Right renal cortex interstitium (tissue), 3 donors: Measurements from ENCODE around the gene PATJ. TPM values are rescaled to one million over a fixed set of nuclear protein-coding genes. Genes with fewer than 3 reads are reported as not detected.
"Not testable (repeated sequence)": the region's sequence is repeated elsewhere in the genome, so short reads cannot be mapped to it uniquely, and the experiment has no call there.

Experiments used
- DNase-seq, 3 donors: peaks; one replicate each; pipeline ENCODE4 v3.0.0-alpha.2; 2013; ENCODE audit warnings: low read depth in 3 of 3, low spot score in 2 of 3
- polyA plus RNA-seq, 3 donors: library from polyadenylated mRNA; unstranded; fragments of 120-200 nt; gene quantifications; one replicate each; pipeline ENCODE4 v1.2.1, GENCODE V29; 2013; ENCODE audit not compliant: insufficient read length in 3 of 3

The PATJ gene
- polyA plus RNA-seq, 3 donors, result 42.6 to 46.5 (median 42.9) TPM

- not testable (repeated sequence) for DNase-seq
Measured at GRCh38 chr1:61879887-61880474, 137.7 kb downstream of the PATJ start.

GRCh38 chr1:61887076-61887867 lies 145.0 kb downstream of the PATJ start:
- no peak for DNase-seq

- DNase-seq, result peak in 1 of 3 donors; percentile 7
Measured at GRCh38 chr1:61887931-61888564, 145.8 kb downstream of the PATJ start.

DNA sequence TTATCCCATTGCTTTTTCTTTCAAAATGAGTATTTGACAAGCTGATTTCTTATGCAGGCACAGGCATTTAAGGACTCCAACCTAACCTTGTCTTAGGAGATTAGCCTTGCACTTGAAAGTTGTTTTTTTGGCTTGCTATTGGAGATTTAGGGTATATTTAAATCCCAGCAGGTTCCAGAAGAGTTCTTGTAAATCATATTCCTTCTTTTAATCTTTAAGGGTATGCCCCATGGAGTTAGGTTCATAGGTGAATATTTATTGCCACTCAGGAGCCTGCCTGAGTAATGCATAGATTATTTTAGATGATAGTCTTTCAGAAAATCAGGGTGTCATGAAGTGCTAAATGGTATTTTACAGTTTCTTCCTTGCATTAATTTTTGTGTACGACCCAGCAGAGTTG lies 146.5 kb downstream of the PATJ start:
- DNase-seq, result no peak

GRCh38 chr1:61890435-61890834 lies 148.2 kb downstream of the PATJ start:
- DNase-seq, result not testable (repeated sequence)

GRCh38 chr1:61892977-61893376 lies 150.7 kb downstream of the PATJ start:
- DNase-seq, result no peak

DNA sequence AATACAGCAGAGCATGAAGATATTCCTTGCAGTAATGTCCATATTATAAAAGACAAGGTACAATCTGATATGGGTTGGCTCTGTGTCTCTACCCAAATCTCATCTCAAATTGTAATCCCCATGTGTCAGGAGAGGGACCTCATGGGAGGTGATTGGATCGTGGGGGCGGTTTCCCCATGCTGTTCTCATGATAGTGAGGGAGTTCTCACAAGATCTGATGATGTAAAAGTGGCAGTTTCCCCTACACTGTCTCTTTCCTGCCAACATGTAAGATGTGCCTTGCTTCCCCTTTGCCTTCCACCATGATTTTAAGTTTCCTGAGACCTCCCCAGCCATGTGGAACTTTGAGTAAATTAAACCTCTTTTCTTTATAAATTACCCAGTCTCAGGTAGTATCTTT lies 152.0 kb downstream of the PATJ start:
- not testable (repeated sequence) for DNase-seq

DNA sequence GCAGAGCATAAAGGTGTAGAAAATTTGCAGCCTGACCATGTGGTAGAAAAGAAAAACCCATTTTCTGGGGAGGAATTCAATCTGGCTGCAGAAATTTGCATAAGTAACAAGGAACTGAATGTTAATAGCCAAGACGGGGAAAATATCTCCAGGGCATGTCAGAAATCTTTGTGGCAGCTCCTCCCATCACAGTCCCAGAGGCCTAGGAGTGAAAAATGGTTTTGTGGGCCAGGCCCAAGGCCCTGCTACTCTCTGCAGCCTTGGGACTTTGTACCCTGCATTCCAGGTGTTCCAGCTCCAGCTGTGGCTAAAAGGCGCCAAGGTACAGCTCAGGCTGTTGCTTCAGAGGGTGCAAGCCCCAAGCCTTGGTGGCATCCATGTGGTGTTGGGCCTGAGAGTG lies 152.9 kb downstream of the PATJ start:
- no peak for DNase-seq

- no peak for DNase-seq
Measured at GRCh38 chr1:61898658-61899057, 156.4 kb downstream of the PATJ start.

- no peak for DNase-seq
Measured at GRCh38 chr1:61904354-61904753, 162.1 kb downstream of the PATJ start.

GRCh38 chr1:61907102-61907501 lies 164.8 kb downstream of the PATJ start:
- DNase-seq, result no peak

DNA sequence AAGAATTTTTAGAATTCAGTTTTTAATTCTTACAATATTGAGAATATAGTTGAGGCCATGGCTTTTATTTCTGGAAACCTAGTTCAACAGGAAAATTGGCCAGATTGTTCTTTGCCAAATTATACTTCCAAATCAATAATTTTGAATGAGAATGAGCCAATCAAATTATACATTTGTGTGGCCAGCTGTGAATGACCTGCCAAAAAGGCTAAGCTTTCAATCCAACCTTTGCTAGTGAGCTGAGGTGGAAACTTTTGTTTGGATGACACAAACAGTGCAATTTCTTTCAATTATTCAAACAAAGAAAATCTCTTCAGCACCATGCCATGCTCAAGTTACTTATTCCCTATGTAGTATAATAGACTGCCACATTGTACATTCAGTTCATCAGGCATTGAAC lies 167.8 kb downstream of the PATJ start:
- no peak for DNase-seq

DNA sequence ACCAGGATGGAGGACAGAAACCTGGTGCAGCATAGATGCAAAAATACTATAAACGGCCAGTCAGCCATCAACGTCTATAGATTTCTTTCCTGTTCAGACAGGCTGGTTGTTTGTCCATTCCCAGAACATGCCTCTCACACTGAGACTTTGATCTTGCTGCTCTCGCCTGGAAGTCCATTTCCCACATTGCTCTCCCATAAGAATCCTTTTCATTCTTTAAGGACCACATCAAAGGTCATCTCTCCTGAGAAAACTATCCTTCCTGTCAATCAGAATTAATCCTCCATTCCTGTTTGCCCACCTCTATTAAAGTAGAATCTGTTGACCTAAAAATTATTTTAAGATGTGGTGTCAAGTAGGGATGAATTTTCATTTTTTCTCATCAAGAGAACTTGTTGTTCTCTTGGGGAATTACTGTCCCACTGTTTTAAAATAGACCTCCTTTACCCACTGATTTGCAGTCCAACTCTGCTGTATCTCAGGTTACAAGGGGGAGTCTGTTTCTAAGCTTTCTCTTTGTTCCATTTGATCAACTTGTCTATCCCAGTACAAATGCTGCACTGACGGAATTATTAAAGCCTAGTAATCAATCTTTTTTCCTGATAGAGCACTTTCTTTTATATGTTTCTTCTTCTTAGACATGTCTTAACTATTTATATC lies 172.7 kb downstream of the PATJ start:
- peak in 1 of 3 donors; percentile 15 for DNase-seq

DNA sequence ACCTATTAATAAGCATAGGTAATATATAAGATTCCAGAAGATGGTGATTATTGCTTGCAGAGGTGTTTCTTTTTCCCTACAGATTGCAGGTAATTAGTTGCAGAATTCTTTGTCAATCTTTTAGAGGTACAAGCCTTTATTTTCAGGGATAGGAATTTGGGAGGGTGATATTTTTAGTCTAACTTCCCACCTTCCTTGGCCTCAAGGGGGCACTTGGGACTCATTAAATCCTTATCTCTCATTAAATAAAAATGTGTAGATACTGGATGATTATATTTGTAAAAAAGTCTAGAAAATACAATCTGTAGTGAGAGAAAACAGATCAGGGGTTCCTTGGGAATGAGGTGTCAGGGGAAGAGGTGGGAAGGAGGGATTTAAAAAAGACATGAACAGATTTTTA lies 179.2 kb downstream of the PATJ start:
- no peak for DNase-seq

GRCh38 chr1:61922950-61923480 lies 180.7 kb downstream of the PATJ start:
- no peak for DNase-seq

- no peak for DNase-seq
Measured at GRCh38 chr1:61925591-61926298, 183.5 kb downstream of the PATJ start.

DNA sequence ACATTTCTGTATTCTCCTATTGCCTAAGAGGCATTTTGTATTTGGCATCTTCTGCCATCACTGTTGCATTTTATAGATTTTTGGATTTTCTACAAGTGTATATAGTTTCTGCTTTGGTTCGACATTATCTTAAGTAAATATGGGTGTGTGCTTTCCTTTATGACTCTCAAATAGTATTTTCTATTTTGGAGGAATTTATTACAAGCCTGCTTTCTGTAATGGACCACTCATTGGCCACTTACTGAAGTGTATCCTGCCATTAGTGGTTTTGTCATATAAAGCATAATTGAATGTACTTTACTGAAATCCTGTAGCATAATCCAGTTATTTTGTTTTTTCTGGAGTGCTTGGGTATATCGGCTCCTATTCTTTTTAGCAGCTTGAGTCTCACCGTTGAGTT lies 184.3 kb downstream of the PATJ start:
- DNase-seq, result no peak

DNA sequence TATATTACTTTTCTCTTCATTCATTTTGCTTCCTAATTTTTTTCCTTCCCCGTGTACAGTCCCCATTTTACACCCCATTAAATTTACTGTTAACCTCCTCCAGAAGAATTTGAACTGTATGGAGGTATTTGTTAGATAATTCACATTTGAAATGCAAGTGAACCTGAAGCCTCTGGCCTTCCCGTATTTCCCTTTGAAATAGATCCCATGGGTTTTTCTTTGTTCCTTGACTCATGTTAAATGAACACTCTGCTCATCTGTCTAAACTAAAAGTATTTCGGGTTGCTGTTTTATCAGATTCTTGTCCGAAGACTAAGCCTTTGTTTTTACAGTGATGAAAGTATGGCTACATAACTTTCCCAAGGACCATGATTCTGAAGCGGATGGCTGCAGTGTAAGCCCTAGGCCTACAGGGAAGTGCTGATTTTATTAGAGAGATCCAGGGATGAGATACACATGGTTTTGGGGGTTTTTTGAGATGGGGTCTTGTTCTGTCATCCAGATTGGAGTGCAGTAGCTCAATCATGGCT lies 187.9 kb downstream of the PATJ start:
- DNase-seq, result no peak

DNA sequence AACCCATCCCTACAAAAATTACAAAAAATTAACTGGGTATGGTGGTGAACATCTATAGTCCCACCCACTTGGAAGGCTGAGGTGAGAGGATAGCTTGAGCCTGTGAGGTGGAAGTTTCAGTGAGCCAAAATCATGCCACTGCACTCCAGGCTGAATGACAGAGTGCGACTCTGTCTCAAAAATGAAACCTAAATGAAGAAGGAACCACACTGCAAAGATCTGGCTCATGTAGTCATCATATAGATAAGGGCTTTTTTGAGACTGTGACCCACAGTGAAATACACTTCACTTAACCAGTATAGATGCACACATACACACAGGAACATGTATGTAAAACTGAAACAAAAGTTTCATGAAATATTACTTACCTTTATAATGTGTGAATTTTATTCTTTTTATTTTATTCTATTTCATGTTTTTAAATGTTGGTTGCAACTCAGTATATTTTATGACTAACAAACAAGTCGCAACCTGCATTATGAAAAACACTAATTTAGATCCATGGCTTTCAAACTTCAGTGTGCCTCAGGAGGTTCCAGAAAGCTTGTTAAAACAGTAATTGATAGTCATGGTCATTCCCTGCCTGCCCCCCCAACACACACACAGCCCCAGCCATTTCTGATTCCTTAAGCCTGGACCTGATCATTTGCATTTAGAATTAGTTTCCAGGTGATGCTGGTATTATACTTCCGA lies 189.5 kb downstream of the PATJ start:
- DNase-seq, result no peak

GRCh38 chr1:61935516-61935915 lies 193.2 kb downstream of the PATJ start:
- DNase-seq, result no peak
